Smooth muscle cell (in vitro differentiated cells): ENCODE results near the gene CEBPZ. TPM values are rescaled to one million over a fixed set of nuclear protein-coding genes. Genes with fewer than 3 reads are reported as not detected.

Source experiments
- DNase-seq: peaks from one replicate; lab custom pipeline; 2025; ENCODE audit not compliant: unreplicated experiment; lab: John Stamatoyannopoulos, UW
- H2AFZ ChIP-seq: fragments of 200-600 bp; sonication (generic); 2 replicates; pipeline ENCODE4 v1.6.0; 2016; ENCODE audit warnings: antibody characterized with exemption, low read depth, mild to moderate bottlenecking
- H3F3A ChIP-seq: fragments of 200-600 bp; sonication (generic); 2 replicates; pipeline ENCODE4 v1.6.0; 2017; ENCODE audit warnings: antibody characterized with exemption, low read depth
- H3K27ac ChIP-seq: fragments of 200-600 bp; sonication (generic); 2 replicates; pipeline ENCODE4 v1.5.1; 2016; ENCODE audit warnings: low read depth, mild to moderate bottlenecking
- H3K27me3 ChIP-seq: fragments of 200-600 bp; sonication (generic); 2 replicates; pipeline ENCODE4 v1.6.1; 2016; ENCODE audit warnings: low read depth, mild to moderate bottlenecking
- H3K36me3 ChIP-seq: fragments of 200-600 bp; sonication (generic); 2 replicates; pipeline ENCODE4 v1.5.1; 2016; ENCODE audit warnings: low read depth
- H3K4me1 ChIP-seq: fragments of 200-600 bp; sonication (generic); 2 replicates; pipeline ENCODE4 v1.5.1; 2016; ENCODE audit warnings: low read depth
- H3K4me2 ChIP-seq: fragments of 200-600 bp; sonication (generic); 2 replicates; pipeline ENCODE4 v1.6.0; 2016; ENCODE audit warnings: mild to moderate bottlenecking
- H3K4me3 ChIP-seq: fragments of 200-600 bp; sonication (generic); 2 replicates; pipeline ENCODE4 v1.5.1; 2016; ENCODE audit warnings: mild to moderate bottlenecking
- H3K79me2 ChIP-seq: fragments of 200-600 bp; sonication (generic); 2 replicates; pipeline ENCODE4 v1.6.0; 2016; ENCODE audit warnings: low read depth, mild to moderate bottlenecking
- H3K9ac ChIP-seq: fragments of 200-600 bp; sonication (generic); 2 replicates; pipeline ENCODE4 v1.6.0; 2016; ENCODE audit warnings: low read depth
- H3K9me3 ChIP-seq: fragments of 200-600 bp; sonication (generic); replicated peaks from 2 replicates; pipeline ENCODE4 v1.5.1; 2016; ENCODE audit warnings: low read depth
- H4K20me1 ChIP-seq: fragments of 200-600 bp; sonication (generic); 2 replicates; pipeline ENCODE4 v1.6.0; 2016; ENCODE audit warnings: low read depth
- CTCF ChIP-seq: fragments of 200-600 bp; sonication (generic); IDR thresholded peaks from 2 replicates; pipeline ENCODE4 v1.5.1; 2017; ENCODE audit warnings: borderline replicate concordance, mild to moderate bottlenecking, antibody characterized with exemption; ENCODE audit not compliant: insufficient read depth, poor library complexity, severe bottlenecking
- WGBS: methylation state at CpG from one replicate; pipeline ENCODE4 v1.1.7; 2016; ENCODE audit warnings: low lambda C conversion rate; 5-methylcytosine and 5-hydroxymethylcytosine counted together
- polyA plus RNA-seq: library from polyadenylated mRNA; unstranded; fragments of >200 nt; fragmentation: Nextera tagmentation; extraction: Ambion mirVana; gene quantifications from 2 replicates; pipeline ENCODE4 v1.2.1, GENCODE V29; 2016
- total RNA-seq: library from RNA; depleted of rRNA; stranded (reverse); fragments of >200 nt; gene quantifications from 2 replicates; pipeline ENCODE4 v1.2.3, GENCODE V29; 2014

CEBPZ gene
- total and polyA plus RNA-seq, 2 experiments from 2014 or later, result 18.9 to 41.8 TPM

GRCh38 chr2:37271376-37272067, 40.1 kb upstream of the CEBPZ start:
- H4K20me1 ChIP-seq, result peaks cover 3% of the 10 kb centered on the region
- WGBS, result 97% methylated on average over 7 of the region's 7 CpGs
- H3K4me1 ChIP-seq, result no peaks in the 10 kb centered on the region
- H3F3A ChIP-seq, result no peaks in the 10 kb centered on the region
- peaks cover 22% of the 10 kb centered on the region for H3K36me3 ChIP-seq
- no peak for DNase-seq
- H3K27ac ChIP-seq, result no peak overlapping the region
- no peak overlapping the region for H3K4me3 ChIP-seq
- no peaks in the 10 kb centered on the region for H3K27me3 ChIP-seq
- H3K9ac ChIP-seq, result no peak overlapping the region
- no peaks in the 10 kb centered on the region for H3K9me3 ChIP-seq
- no peaks in the 10 kb centered on the region for H3K79me2 ChIP-seq
- no peak overlapping the region for H2AFZ ChIP-seq
- no peak overlapping the region for H3K4me2 ChIP-seq
- no peak for TF ChIP-seq CTCF

GRCh38 chr2:37268111-37268510, 36.7 kb upstream of the CEBPZ start:
- no peaks in the 10 kb centered on the region for H3F3A ChIP-seq
- no peak overlapping the region for H3K9ac ChIP-seq
- DNase-seq, result no peak
- H3K4me2 ChIP-seq, result no peak overlapping the region
- no peak overlapping the region for H2AFZ ChIP-seq
- no peaks in the 10 kb centered on the region for H3K79me2 ChIP-seq
- H3K4me1 ChIP-seq, result no peaks in the 10 kb centered on the region
- H3K27me3 ChIP-seq, result no peaks in the 10 kb centered on the region
- WGBS, result 98% methylated on average over 4 of the region's 4 CpGs
- H3K27ac ChIP-seq, result no peak overlapping the region
- no peak for TF ChIP-seq CTCF
- H3K9me3 ChIP-seq, result no peaks in the 10 kb centered on the region
- peaks cover 3% of the 10 kb centered on the region for H4K20me1 ChIP-seq
- H3K4me3 ChIP-seq, result no peak overlapping the region
- peaks cover 18% of the 10 kb centered on the region for H3K36me3 ChIP-seq

GRCh38 chr2:37267685-37268084, 36.3 kb upstream of the CEBPZ start:
- Histone ChIP-seq H4K20me1 (peaks cover 3% of the 10 kb centered on the region), H3K9me3 (no peaks in the 10 kb centered on the region), H3K36me3 (peaks cover 17% of the 10 kb centered on the region), H3K4me3 (no peak overlapping the region), H3K79me2 (no peaks in the 10 kb centered on the region), H3K4me2 (no peak overlapping the region), H3K27ac (no peak overlapping the region), H3K9ac (no peak overlapping the region), H3K4me1 (no peaks in the 10 kb centered on the region), H2AFZ (no peak overlapping the region), H3K27me3 (no peaks in the 10 kb centered on the region), H3F3A (no peaks in the 10 kb centered on the region)
- no peak for DNase-seq
- TF ChIP-seq CTCF, result no peak

GRCh38 chr2:37263839-37264238, 32.4 kb upstream of the CEBPZ start:
- no peak overlapping the region for H3K4me2 ChIP-seq
- WGBS, result 93% methylated on average over 2 of the region's 2 CpGs
- no peaks in the 10 kb centered on the region for H3K4me1 ChIP-seq
- no peak overlapping the region for H3K27ac ChIP-seq
- no peaks in the 10 kb centered on the region for H3K9me3 ChIP-seq
- TF ChIP-seq CTCF, result no peak
- H3K36me3 ChIP-seq, result peaks cover 24% of the 10 kb centered on the region
- DNase-seq, result no peak
- H3K4me3 ChIP-seq, result no peak overlapping the region
- no peaks in the 10 kb centered on the region for H3K79me2 ChIP-seq
- H3K9ac ChIP-seq, result no peak overlapping the region
- peaks cover 3% of the 10 kb centered on the region for H4K20me1 ChIP-seq
- H2AFZ ChIP-seq, result no peak overlapping the region
- H3K27me3 ChIP-seq, result no peaks in the 10 kb centered on the region
- H3F3A ChIP-seq, result no peaks in the 10 kb centered on the region
